PC-3 (cell line): ENCODE data around the gene GRXCR2.

Experiments used
- CTCF ChIP-seq: fragments of 300-600 bp; sonication (generic); conservative IDR thresholded peaks from 2 replicates; pipeline ENCODE4 v1.5.1; 2017; ENCODE audit warnings: antibody characterized with exemption, low read depth, mild to moderate bottlenecking, low read length
- EZH2phosphoT487 ChIP-seq: fragments of 300-600 bp; sonication (generic); IDR thresholded peaks from 2 replicates; pipeline ENCODE4 v1.6.1; 2018; ENCODE audit warnings: mild to moderate bottlenecking, antibody characterized with exemption, low read length, borderline replicate concordance

- no peak for TF ChIP-seq EZH2phosphoT487
- no peak for TF ChIP-seq CTCF
These were observed 54.2 kb downstream of the GRXCR2 start for GRCh38 chr5:145818604-145819003.
